A673 (cell line): ENCODE data around the gene NUCB1. TPM values are rescaled to one million over a fixed set of nuclear protein-coding genes. Genes with fewer than 3 reads are reported as not detected.

Source experiments
- BruUV-seq: library from RNA; stranded (reverse); fragments of 400-500 nt; replicated peaks from 2 replicates; lab custom pipeline; 2021; lab: Mats Ljungman, UMichigan
- CTCF ChIA-PET: fragments of 300-600 bp; sonication (Branson Sonifier 250); formaldehyde crosslinking; loops from one replicate; lab custom pipeline; 2022; ENCODE audit warnings: antibody characterized with exemption; lab: Charles Lee
- POLR2A ChIA-PET: fragments of 300-600 bp; sonication (Branson Sonifier 250); formaldehyde crosslinking; loops from one replicate; lab custom pipeline; 2022; ENCODE audit warnings: antibody characterized with exemption; ENCODE audit not compliant: low non-redundant PET; lab: Charles Lee
- DNase-seq: peaks from one replicate; pipeline ENCODE4 v3.0.0-alpha.2; 2015; ENCODE audit warnings: low spot score
- H3K27ac ChIP-seq: fragments of 200-600 bp; sonication (generic); 2 replicates; pipeline ENCODE4 v1.5.1; 2016; ENCODE audit warnings: mixed run types, low read depth, mild to moderate bottlenecking, mixed read lengths, antibody characterized with exemption, low read length; ENCODE audit not compliant: poor library complexity, severe bottlenecking
- H3K27me3 ChIP-seq: fragments of 200-600 bp; sonication (generic); replicated peaks from 2 replicates; pipeline ENCODE4 v1.6.1; 2017; ENCODE audit warnings: mixed run types, low read depth, mild to moderate bottlenecking, mixed read lengths, antibody characterized with exemption, low read length; ENCODE audit not compliant: insufficient read depth, poor library complexity
- H3K36me3 ChIP-seq: fragments of 200-600 bp; sonication (generic); 2 replicates; pipeline ENCODE4 v1.6.1; 2016; ENCODE audit warnings: mixed run types, mild to moderate bottlenecking, mixed read lengths, antibody characterized with exemption, low read length; ENCODE audit not compliant: insufficient read depth, poor library complexity, severe bottlenecking
- H3K4me1 ChIP-seq: fragments of 200-600 bp; sonication (generic); 2 replicates; pipeline ENCODE4 v1.6.1; 2017; ENCODE audit warnings: mixed run types, mild to moderate bottlenecking, mixed read lengths, antibody characterized with exemption, low read length; ENCODE audit not compliant: insufficient read depth, poor library complexity, severe bottlenecking
- H3K4me3 ChIP-seq: fragments of 200-600 bp; sonication (generic); 2 replicates; pipeline ENCODE4 v1.5.1; 2016; ENCODE audit warnings: low read depth, mixed run types, mild to moderate bottlenecking, mixed read lengths, low read length; ENCODE audit not compliant: poor library complexity, severe bottlenecking
- H3K9me3 ChIP-seq: fragments of 200-600 bp; sonication (generic); 2 replicates; pipeline ENCODE4 v1.6.1; 2016; ENCODE audit warnings: mixed run types, low read depth, mild to moderate bottlenecking, mixed read lengths, antibody characterized with exemption, low read length; ENCODE audit not compliant: poor library complexity, severe bottlenecking
- EZH2 ChIP-seq: fragments of 200-600 bp; sonication (generic); IDR thresholded peaks from 2 replicates; pipeline ENCODE4 v1.6.1; 2017; ENCODE audit warnings: borderline replicate concordance, low read depth, mild to moderate bottlenecking, mixed read lengths, antibody characterized with exemption, low read length; ENCODE audit not compliant: poor library complexity, severe bottlenecking
- intact Hi-C: fragments of 100-400 bp; cut with micrococcal nuclease; formaldehyde crosslinking; loops from one replicate; pipeline ENCODE4 v1.10.0; 2022; ENCODE audit not compliant: unreplicated experiment
- total RNA-seq: library from RNA; stranded (reverse); gene quantifications from 2 replicates; pipeline ENCODE4 v1.2.3, GENCODE V29; 2021
- TF ChIP-seq, protein P1 (sequence below): fragments of 300-800, 200-600 bp; sonication (generic); conservative IDR thresholded peaks from 2 replicates; pipeline ENCODE4 v1.5.1; 2017; ENCODE audit warnings: low read depth, mild to moderate bottlenecking, antibody characterized with exemption, low read length, moderate library complexity, mixed read lengths

The NUCB1 gene
- total RNA-seq, 1 experiment from 2014 or later, result 86.7 TPM

DNA sequence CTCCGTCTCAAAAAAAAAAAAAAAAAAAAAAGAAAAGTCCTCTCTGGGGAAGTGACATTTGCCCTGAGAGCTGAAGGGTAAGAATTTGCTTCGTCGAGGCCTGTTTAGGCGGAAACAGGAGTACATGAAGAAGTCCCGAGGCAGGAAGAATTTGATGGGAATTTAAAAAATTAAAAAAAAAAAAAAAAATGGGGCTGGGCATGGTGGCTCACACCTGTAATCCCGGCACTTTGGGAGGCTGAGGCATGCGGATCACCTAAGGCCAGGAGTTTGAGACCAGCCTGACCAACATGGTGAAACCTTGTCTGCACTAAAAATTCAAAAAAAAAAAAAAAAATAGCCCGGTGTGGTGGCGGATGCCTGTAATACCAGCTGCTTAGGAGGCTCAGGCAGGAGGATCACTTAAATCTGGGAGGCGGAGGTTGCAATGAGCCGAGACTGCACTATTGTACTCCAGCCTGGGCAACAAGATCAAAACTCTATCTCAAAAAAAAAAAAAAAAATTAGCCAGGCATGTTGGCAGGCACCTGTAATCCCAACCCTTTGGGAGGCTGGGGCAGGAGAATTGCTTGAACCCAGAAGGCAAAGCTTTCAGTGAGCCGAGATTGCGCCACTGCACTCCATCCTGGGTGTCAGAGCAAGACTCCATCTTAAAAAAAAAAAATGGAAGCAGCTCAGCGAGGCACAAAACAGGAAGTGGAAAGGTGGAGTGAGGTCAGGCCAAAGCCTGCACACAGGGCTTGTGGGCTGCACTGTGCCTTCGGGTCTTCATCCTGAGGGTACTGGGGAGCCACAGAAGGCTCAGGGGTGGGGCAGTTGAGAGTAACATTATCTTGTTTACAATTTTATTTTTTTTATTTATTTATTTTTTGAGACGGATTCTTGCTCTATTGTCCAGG is 59.5 kb downstream of the NUCB1 start:
- TF ChIP-seq, protein P1, sequence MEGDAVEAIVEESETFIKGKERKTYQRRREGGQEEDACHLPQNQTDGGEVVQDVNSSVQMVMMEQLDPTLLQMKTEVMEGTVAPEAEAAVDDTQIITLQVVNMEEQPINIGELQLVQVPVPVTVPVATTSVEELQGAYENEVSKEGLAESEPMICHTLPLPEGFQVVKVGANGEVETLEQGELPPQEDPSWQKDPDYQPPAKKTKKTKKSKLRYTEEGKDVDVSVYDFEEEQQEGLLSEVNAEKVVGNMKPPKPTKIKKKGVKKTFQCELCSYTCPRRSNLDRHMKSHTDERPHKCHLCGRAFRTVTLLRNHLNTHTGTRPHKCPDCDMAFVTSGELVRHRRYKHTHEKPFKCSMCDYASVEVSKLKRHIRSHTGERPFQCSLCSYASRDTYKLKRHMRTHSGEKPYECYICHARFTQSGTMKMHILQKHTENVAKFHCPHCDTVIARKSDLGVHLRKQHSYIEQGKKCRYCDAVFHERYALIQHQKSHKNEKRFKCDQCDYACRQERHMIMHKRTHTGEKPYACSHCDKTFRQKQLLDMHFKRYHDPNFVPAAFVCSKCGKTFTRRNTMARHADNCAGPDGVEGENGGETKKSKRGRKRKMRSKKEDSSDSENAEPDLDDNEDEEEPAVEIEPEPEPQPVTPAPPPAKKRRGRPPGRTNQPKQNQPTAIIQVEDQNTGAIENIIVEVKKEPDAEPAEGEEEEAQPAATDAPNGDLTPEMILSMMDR, result no peak
- TF ChIP-seq EZH2, result no peak
- no peak for DNase-seq
- intact Hi-C loops, result loop anchor here (10.0 kb wide), 2 partner anchors 85 to 315 kb away; partner anchors contain the start of genes CA11 and PPP1R15A
- no TSS peak for BruUV-seq
- Histone ChIP-seq H3K27ac (no peak overlapping the region), H3K9me3 (no peaks in the 10 kb centered on the region), H3K4me1 (peaks cover 24% of the 10 kb centered on the region), H3K4me3 (no peak overlapping the region), H3K27me3 (no peaks in the 10 kb centered on the region), H3K36me3 (no peaks in the 10 kb centered on the region)
- ChIA-PET CTCF (no interaction called here), POLR2A (no interaction called here)

DNA sequence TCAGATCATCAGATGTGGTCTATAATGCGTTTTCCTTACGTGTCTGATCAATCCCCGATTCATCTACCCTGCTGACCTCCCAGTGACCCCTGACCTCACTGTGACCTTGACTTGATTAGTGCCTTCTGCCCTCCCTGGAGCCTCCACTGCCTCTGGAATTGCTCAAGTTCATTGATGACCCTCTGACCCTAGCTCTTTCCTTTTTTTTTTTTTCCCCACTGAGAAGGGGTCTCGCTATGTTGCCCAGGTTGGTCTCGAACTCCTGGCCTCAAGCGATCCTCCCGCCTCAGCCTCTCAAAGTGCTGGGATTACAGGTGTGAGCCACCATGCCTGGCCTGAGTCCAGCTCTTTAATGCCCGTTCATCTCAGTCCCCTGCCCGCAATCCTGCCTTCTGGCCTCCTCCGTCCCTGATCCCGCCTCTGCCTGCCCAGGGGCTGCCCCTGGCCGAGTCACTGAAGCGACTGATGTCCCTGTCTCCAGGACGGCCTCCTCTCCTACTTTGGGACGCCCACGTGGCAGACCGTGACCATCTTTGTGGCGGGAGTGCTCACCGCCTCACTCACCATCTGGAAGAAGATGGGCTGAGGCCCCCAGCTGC is 61.0 kb downstream of the NUCB1 start:
- H3K36me3 ChIP-seq, result peaks cover 3% of the 10 kb centered on the region
- POLR2A ChIA-PET, result interaction anchor here (0.6 kb wide), 1 partner anchor 19 kb away, joined by 5 read pairs; no protein-coding TSS in a partner anchor
- BruUV-seq, result no TSS peak
- intact Hi-C loops, result loop anchor here (10.0 kb wide), 2 partner anchors 86 to 316 kb away; partner anchors contain the start of genes CA11 and PPP1R15A
- H3K27ac ChIP-seq, result no peak overlapping the region
- no peak for TF ChIP-seq EZH2
- TF ChIP-seq, protein P1, result no peak
- CTCF ChIA-PET, result no interaction called here
- H3K9me3 ChIP-seq, result no peaks in the 10 kb centered on the region
- H3K4me3 ChIP-seq, result no peak overlapping the region
- DNase-seq, result no peak
- no peaks in the 10 kb centered on the region for H3K27me3 ChIP-seq
- peaks cover 19% of the 10 kb centered on the region for H3K4me1 ChIP-seq

DNA sequence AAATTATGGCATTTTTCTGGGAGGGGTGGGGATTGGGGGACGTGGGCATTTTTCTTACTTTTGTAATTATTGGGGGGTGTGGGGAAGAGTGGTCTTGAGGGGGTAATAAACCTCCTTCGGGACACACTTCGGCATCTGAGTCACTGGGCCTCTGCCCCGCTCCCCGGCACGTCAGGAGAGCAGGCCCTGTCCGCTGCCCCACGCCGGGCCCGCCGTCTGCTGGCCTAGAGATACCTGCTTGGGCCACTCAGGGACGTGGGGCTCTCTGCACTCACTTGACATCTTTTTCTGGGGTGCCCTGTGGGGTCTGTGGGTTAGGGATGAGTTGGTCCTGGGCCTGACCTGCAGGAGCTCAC is 61.5 kb downstream of the NUCB1 start:
- TF ChIP-seq, protein P1, result no peak
- TF ChIP-seq EZH2, result no peak
- CTCF ChIA-PET, result interaction anchor here (0.6 kb wide), 1 partner anchor 32 kb away, joined by 10 read pairs; the partner anchor contains the start of gene RUVBL2
- Histone ChIP-seq H3K36me3 (peaks cover 8% of the 10 kb centered on the region), H3K27me3 (no peaks in the 10 kb centered on the region), H3K4me3 (no peak overlapping the region), H3K9me3 (no peaks in the 10 kb centered on the region), H3K27ac (peak overlapping the region; percentile 63), H3K4me1 (peaks cover 24% of the 10 kb centered on the region)
- intact Hi-C loops, result loop anchor here (10.0 kb wide), 2 partner anchors 87 to 317 kb away; partner anchors contain the start of genes CA11 and PPP1R15A
- BruUV-seq, result no TSS peak
- DNase-seq, result no peak
- POLR2A ChIA-PET, result no interaction called here
